Activated B cell treated with CpG ODN at 0.5 μM for 24 hours (primary cell): ENCODE measurements around the gene RNF220. TPM values are rescaled to one million over a fixed set of nuclear protein-coding genes. Genes with fewer than 3 reads are reported as not detected.

ENCODE experiments used
- ATAC-seq: fragments of 200-7000 bp; cut with Tn5 transposase; one replicate; pipeline ENCODE4 v1.10.0; 2021; ENCODE audit warnings: low read depth, mild to moderate bottlenecking, moderate library complexity
- CTCF ChIA-PET: fragments of 350-600 bp; sonication (Branson Sonifier 250); formaldehyde crosslinking; loops from one replicate; lab custom pipeline; 2021; ENCODE audit warnings: antibody characterized with exemption; lab: Charles Lee
- POLR2A ChIA-PET: fragments of 350-600 bp; sonication (Branson Sonifier 250); formaldehyde crosslinking; loops from one replicate; lab custom pipeline; 2021; ENCODE audit warnings: antibody characterized with exemption; lab: Charles Lee
- DNase-seq: peaks from one replicate; pipeline ENCODE4 v3.0.0; 2022
- H3K27ac Mint-ChIP-seq: one replicate; pipeline ENCODE4 v1.8.0; 2020; ENCODE audit warnings: mixed read lengths
- H3K27me3 Mint-ChIP-seq: one replicate; pipeline ENCODE4 v1.8.0; 2021; ENCODE audit warnings: mixed read lengths
- H3K36me3 Mint-ChIP-seq: one replicate; pipeline ENCODE4 v1.8.0; 2021; ENCODE audit warnings: low read depth, mixed read lengths
- H3K4me1 Mint-ChIP-seq: one replicate; pipeline ENCODE4 v1.8.0; 2021; ENCODE audit warnings: mixed read lengths
- H3K4me3 Mint-ChIP-seq: one replicate; pipeline ENCODE4 v1.8.0; 2020; ENCODE audit warnings: mild to moderate bottlenecking, mixed read lengths
- H3K9me3 Mint-ChIP-seq: one replicate; pipeline ENCODE4 v1.8.0; 2020; ENCODE audit warnings: mixed read lengths
- intact Hi-C: fragments of 100-400 bp; cut with micrococcal nuclease; formaldehyde crosslinking; loops from one replicate; pipeline ENCODE4 v1.15.1; 2024
- total RNA-seq: library from RNA; stranded (reverse); gene quantifications from 2 replicates; pipeline ENCODE4 v1.2.3, GENCODE V29; 2022
- TF ChIP-seq, protein P1 (sequence below): fragments of 200-600 bp; IDR thresholded peaks from one replicate; pipeline ENCODE4 v1.8.0; 2022; ENCODE audit warnings: antibody characterized with exemption, mild to moderate bottlenecking

RNF220 gene
- total RNA-seq, 1 donor from 2014 or later = 103 TPM

DNA sequence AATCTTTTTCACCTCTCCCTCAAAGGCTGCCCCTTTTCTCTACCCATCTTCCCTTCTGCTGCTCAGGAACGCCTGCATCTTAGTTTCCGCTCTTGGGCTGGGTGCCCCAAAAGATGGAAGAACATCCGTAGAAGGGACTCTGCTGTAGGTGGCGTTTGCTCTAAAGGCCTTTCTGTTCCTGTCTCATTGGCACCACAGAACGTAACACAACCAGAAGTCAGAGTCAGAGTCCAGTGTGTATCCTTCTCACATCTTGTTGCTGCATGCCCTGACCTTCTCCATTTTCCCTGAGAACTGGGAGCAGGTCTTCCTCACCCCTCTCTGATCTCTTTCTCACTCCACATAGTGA, 103.3 kb downstream of the RNF220 start:
- ChIA-PET POLR2A (no interaction called here), CTCF (no interaction called here)
- H3K4me3 Mint-ChIP-seq = no peak overlapping the region
- no peaks in the 10 kb centered on the region for H3K27me3 Mint-ChIP-seq
- intact Hi-C loops = no loop called here
- no peaks in the 10 kb centered on the region for H3K36me3 Mint-ChIP-seq
- H3K9me3 Mint-ChIP-seq = no peaks in the 10 kb centered on the region
- H3K27ac Mint-ChIP-seq = no peak overlapping the region
- TF ChIP-seq, protein P1, sequence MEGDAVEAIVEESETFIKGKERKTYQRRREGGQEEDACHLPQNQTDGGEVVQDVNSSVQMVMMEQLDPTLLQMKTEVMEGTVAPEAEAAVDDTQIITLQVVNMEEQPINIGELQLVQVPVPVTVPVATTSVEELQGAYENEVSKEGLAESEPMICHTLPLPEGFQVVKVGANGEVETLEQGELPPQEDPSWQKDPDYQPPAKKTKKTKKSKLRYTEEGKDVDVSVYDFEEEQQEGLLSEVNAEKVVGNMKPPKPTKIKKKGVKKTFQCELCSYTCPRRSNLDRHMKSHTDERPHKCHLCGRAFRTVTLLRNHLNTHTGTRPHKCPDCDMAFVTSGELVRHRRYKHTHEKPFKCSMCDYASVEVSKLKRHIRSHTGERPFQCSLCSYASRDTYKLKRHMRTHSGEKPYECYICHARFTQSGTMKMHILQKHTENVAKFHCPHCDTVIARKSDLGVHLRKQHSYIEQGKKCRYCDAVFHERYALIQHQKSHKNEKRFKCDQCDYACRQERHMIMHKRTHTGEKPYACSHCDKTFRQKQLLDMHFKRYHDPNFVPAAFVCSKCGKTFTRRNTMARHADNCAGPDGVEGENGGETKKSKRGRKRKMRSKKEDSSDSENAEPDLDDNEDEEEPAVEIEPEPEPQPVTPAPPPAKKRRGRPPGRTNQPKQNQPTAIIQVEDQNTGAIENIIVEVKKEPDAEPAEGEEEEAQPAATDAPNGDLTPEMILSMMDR = no peak
- no peak for DNase-seq
- ATAC-seq = no peak
- peaks cover 61% of the 10 kb centered on the region for H3K4me1 Mint-ChIP-seq

DNA sequence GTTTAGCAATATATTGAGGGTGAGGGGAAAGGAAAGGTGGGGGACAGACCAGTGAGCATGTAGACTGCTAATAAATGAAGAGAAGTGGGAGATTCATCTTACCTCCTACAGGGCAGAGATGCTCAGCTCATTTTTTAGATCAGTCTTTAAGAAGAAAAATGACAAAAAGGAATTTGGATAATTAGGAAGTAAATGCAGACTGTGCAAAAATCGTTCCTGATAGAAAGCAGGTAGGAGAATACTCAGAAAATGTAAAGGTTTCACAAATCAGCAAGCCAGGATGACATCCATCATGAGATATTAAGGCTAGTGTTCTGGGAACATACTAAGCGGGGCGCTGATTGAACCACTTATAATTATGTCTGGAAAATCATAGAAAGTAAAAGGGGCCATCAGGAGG, 106.3 kb downstream of the RNF220 start:
- DNase-seq (no peak), ATAC-seq (no peak)
- H3K9me3 Mint-ChIP-seq = no peaks in the 10 kb centered on the region
- TF ChIP-seq, protein P1 = no peak
- CTCF ChIA-PET = no interaction called here
- H3K36me3 Mint-ChIP-seq = no peaks in the 10 kb centered on the region
- POLR2A ChIA-PET = no interaction called here
- intact Hi-C loops = no loop called here
- no peak overlapping the region for H3K27ac Mint-ChIP-seq
- no peaks in the 10 kb centered on the region for H3K27me3 Mint-ChIP-seq
- H3K4me1 Mint-ChIP-seq = peaks cover 59% of the 10 kb centered on the region
- peak overlapping the region; percentile 3 for H3K4me3 Mint-ChIP-seq

DNA sequence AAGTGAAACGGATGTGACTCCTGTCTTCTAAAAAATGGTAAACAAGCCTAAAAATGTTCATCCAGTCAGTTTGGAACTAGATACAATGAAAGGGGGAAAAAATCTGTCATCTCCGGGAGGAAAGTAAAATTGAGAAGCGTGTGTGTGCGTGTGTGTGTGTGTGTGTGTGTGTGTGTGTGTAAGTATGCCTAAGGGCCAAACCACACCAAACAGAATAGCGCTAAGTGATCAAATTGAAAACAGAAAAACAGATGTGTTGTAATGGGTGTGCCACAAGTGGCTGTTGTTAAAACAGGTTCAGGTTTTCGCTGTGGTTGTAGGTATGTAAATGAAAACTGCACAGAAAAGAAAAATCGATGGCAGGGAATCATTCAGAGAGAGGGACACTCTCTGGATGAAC, 106.7 kb downstream of the RNF220 start:
- DNase-seq (no peak), ATAC-seq (no peak)
- intact Hi-C loops = no loop called here
- TF ChIP-seq, protein P1 = no peak
- Mint-ChIP-seq H3K36me3 (no peaks in the 10 kb centered on the region), H3K4me3 (peak overlapping the region; percentile 65), H3K27ac (peak overlapping the region; percentile 6), H3K9me3 (no peaks in the 10 kb centered on the region), H3K27me3 (no peaks in the 10 kb centered on the region), H3K4me1 (peaks cover 59% of the 10 kb centered on the region)
- POLR2A ChIA-PET = no interaction called here
- CTCF ChIA-PET = no interaction called here

DNA sequence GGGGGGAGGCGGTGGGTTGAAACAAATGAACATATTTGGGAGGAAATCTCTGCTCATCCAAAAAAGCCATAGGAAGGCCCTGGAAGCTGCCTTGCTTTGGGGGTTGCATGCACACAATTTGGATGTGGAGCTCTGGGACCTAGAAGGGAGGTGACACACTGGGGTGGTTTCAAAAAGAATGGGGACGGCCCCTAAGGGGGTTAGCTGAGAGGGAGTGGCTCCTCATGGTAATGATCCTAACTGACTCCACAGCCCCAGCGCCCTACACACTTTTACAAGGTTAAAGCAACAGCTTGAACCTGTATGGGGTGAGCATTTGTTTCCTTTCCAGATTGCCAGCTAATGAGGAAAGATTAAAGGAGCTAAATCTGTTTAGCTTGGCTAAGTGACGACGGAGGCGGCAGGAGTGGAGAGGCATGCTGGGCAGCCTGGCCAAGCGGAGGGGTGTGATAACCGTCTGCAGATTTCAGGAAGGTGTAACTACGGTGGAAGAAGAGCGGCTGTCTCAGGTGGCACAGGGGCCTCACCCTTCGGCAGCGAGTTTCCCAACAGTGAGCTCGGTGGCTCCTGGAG, 107.3 kb downstream of the RNF220 start:
- Mint-ChIP-seq H3K27ac (peak overlapping the region; percentile 6), H3K27me3 (no peaks in the 10 kb centered on the region), H3K4me1 (peaks cover 59% of the 10 kb centered on the region), H3K36me3 (no peaks in the 10 kb centered on the region), H3K9me3 (no peaks in the 10 kb centered on the region), H3K4me3 (peak overlapping the region; percentile 65)
- DNase-seq (no peak), ATAC-seq (peak; percentile 87)
- ChIA-PET CTCF (no interaction called here), POLR2A (interaction anchor here (0.6 kb wide), 1 partner anchor 1746 kb away, joined by 3 read pairs; no protein-coding TSS in a partner anchor)
- intact Hi-C loops = no loop called here
- TF ChIP-seq, protein P1 = no peak

DNA sequence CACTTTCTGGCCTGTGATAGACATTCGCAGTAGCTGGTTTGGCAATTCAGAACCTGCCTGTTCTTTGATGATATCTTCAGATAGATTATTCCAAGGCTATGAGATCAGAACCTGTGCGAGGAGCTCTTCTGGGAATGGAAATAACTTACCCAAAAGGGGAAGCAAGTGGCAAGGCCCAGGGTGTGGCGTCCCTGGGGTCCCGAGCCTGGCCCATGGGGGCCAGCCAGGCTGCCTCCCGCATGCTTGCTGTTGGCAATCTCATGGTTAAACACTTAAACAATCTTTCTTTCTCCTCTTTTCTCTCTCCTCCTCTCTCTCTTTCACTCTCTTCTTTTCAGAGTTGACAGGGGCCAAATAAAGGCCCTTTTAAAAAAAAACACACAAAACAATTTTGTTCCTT, 108.1 kb downstream of the RNF220 start:
- POLR2A ChIA-PET = interaction anchor here (0.6 kb wide), 1 partner anchor 1747 kb away, joined by 3 read pairs; no protein-coding TSS in a partner anchor
- ATAC-seq (peak; percentile 28), DNase-seq (no peak)
- CTCF ChIA-PET = no interaction called here
- Mint-ChIP-seq H3K36me3 (no peaks in the 10 kb centered on the region), H3K9me3 (no peaks in the 10 kb centered on the region), H3K4me3 (no peak overlapping the region), H3K27me3 (no peaks in the 10 kb centered on the region), H3K4me1 (peaks cover 59% of the 10 kb centered on the region), H3K27ac (peak overlapping the region; percentile 8)
- TF ChIP-seq, protein P1 = no peak
- intact Hi-C loops = no loop called here
